Measurements from ENCODE around the gene PODNL1.

DNA sequence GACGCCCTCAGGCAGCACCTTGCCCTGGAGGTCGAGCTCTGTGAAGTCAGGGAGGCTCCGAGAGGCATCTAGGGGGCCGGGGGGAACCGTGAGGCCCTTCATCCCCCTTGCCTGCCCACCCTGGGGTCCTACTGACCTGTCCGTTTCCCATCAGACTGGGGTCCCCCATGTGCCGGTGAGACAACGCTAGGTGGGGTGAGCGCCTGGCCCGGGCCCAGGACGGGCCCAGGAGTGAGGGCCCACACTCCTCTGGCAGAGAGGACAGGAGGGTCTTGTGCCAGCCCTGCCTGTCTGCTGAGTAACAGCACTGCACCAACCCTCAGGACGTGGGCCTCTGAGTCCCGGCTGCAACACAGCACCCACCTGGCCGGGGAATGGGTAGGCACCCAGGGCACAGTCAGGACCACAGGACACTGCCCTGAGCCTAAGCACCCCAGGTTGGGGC is 28.5 kb upstream of the PODNL1 start:
- no peak for TF ChIP-seq POLR2A (IDR thresholded peaks at IDR 0.05)
- TF ChIP-seq, protein P1, sequence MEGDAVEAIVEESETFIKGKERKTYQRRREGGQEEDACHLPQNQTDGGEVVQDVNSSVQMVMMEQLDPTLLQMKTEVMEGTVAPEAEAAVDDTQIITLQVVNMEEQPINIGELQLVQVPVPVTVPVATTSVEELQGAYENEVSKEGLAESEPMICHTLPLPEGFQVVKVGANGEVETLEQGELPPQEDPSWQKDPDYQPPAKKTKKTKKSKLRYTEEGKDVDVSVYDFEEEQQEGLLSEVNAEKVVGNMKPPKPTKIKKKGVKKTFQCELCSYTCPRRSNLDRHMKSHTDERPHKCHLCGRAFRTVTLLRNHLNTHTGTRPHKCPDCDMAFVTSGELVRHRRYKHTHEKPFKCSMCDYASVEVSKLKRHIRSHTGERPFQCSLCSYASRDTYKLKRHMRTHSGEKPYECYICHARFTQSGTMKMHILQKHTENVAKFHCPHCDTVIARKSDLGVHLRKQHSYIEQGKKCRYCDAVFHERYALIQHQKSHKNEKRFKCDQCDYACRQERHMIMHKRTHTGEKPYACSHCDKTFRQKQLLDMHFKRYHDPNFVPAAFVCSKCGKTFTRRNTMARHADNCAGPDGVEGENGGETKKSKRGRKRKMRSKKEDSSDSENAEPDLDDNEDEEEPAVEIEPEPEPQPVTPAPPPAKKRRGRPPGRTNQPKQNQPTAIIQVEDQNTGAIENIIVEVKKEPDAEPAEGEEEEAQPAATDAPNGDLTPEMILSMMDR (IDR thresholded peaks at IDR 0.05), result no peak
